Vagina (tissue), 2 donors: ENCODE data around the gene STK11.

Source experiments
- POLR2A ChIP-seq, 2 donors: fragments of 450-650 bp; IDR thresholded peaks; one replicate each; pipeline ENCODE4 v1.6.1; 2017; ENCODE audit warnings: antibody characterized with exemption in 2 of 2, mild to moderate bottlenecking in 2 of 2, moderate library complexity in 2 of 2
- TF ChIP-seq, protein P1 (sequence below), 3 experiments: fragments of 450-650 bp in 2 of 3; fragments of 200-600 bp in 1 of 3; sonication (generic) in 1 of 3; IDR thresholded peaks; one replicate each; pipeline ENCODE4 v1.5.1; 2017 to 2019; ENCODE audit warnings: antibody characterized with exemption in 3 of 3, mild to moderate bottlenecking in 2 of 3, moderate library complexity in 2 of 3

DNA sequence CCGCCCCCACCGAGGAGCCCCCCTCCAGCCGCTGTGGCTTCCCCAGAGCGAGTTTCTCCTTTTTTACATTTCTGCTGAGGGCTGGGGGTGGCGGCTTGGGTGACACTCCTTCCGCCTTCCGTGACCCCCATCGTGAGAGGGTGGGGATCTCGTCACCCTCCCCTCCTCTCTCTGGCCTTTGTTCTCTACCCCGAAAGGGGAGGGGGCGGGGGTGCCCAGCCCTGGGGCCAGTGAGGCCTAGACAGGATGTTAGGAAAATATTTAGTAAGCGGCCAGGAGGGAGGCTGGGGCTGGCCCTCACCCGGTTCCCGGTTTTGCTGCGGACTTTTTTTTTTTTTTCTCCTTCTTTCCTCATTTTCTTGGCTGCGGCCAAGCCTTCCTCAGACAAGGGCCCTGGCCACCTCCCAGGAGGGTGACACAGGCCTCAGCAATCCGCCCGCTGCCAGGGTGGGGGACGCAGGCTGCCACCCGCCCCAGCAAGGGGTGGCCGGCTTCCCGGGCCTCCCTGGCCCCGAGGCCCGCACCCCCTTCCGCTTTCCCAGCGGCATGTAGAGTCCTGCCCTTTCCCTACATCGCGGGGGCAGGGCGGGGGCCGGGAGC lies 46.7 kb downstream of the STK11 start:
- TF ChIP-seq, protein P1, sequence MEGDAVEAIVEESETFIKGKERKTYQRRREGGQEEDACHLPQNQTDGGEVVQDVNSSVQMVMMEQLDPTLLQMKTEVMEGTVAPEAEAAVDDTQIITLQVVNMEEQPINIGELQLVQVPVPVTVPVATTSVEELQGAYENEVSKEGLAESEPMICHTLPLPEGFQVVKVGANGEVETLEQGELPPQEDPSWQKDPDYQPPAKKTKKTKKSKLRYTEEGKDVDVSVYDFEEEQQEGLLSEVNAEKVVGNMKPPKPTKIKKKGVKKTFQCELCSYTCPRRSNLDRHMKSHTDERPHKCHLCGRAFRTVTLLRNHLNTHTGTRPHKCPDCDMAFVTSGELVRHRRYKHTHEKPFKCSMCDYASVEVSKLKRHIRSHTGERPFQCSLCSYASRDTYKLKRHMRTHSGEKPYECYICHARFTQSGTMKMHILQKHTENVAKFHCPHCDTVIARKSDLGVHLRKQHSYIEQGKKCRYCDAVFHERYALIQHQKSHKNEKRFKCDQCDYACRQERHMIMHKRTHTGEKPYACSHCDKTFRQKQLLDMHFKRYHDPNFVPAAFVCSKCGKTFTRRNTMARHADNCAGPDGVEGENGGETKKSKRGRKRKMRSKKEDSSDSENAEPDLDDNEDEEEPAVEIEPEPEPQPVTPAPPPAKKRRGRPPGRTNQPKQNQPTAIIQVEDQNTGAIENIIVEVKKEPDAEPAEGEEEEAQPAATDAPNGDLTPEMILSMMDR (IDR thresholded peaks at IDR 0.05) = no peak
- TF ChIP-seq POLR2A (IDR thresholded peaks at IDR 0.05) = no peak
